ENCODE results near the gene GRK5.

The GRK5 gene

GRCh38 chr10:119388849-119389345 is 181.5 kb downstream of the GRK5 start:
- no peak for DNase-seq

DNA sequence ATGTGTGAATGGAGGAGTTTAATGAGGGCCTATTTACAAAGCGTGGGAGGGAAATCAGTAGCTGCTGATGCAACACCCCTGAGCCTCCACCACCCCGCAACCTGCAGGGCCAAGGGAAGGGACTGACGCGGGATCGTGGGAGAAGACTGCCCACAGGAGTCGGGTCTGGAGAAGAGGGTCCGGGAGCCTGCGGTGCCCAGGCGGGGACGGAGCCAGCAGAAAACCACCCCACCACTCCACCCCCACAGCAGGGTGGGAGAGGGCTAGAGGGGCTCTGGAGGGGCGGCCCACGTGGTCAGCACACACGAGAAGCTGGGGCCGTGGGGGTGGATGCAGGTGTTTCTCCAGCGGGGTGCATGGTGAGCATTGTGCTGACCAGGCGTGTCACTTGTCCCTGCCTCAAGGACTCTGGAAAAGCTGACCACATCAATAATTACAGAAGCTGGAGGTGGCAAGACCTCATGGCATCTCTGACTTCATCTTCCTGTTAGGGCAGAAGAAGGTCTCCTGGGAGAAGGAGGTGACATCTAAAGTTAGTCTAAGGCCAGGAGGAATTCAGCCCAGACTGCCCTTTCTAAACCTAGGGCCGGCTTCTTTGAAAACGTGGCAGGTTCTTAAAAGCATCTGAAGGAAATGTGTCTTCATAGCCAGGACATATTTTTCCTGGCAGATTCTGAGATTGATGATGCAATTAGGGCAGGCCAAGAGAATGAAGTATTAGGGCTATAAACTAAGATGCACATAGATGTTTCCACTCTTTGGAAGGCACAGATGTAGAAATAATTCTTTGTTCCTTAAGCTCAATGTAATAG is 184.3 kb downstream of the GRK5 start:
- DNase-seq = no peak

DNA sequence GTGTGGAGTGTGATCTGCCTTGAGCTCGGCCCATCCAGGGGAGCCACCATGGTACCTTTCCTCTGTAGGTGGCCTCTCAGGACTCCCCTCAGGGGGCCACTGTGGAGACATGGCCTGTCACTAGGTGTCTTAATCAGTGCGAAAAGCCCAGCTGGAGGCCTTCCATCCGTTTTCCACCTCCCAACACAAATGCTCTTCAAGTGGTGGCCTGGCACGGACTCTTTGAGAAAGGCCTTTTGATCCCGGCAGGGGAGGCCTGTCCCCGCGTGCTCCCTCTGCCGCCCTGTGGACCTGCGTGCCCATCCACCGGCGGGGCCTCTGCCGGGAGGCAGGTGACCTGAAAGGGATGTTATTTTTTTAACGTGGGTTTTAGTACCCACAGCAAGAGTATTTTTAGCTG is 185.6 kb downstream of the GRK5 start:
- DNase-seq = no peak

DNA sequence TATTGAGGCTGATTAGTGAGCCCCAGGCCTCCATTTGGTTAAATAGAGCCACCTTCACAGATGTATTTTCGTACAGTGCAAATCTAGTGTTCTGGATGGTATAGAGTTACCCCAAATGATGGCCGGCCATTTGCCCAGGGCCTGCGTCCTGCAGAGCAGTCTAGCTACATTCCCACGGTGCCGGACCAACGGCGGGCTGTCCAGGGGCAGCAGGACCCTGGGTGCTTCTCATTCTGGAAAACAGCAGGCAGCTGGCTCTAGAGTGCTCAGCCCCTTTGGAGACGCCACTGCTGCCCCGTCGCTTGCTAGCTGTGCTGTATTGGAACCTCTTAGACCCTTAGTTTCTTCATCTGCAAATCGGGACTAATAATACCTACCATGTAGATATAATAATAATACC is 186.1 kb downstream of the GRK5 start:
- no peak for DNase-seq

DNA sequence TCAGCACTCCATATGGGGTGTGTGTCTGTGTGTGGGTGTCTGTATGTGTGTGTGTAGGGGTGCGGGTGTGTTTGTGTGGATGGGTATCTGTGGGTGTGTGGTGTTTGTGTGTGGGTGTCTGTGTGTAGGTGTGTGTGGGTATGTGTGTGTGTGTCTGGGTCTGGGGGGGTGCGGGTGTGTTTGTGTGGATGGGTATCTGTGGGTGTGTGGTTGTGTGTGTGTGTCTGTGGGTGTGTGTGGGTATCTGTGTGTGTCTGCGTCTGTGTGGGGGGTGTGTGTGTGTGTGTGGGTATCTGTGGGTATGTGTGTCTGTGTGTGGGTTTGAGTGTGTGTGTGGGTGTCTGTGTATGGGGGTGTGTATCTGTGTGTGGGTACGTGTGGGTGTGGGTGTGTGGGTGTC is 186.5 kb downstream of the GRK5 start:
- DNase-seq = no peak

- DNase-seq = no peak
Observed at GRCh38 chr10:119394657-119395279, 187.4 kb downstream of the GRK5 start.

DNA sequence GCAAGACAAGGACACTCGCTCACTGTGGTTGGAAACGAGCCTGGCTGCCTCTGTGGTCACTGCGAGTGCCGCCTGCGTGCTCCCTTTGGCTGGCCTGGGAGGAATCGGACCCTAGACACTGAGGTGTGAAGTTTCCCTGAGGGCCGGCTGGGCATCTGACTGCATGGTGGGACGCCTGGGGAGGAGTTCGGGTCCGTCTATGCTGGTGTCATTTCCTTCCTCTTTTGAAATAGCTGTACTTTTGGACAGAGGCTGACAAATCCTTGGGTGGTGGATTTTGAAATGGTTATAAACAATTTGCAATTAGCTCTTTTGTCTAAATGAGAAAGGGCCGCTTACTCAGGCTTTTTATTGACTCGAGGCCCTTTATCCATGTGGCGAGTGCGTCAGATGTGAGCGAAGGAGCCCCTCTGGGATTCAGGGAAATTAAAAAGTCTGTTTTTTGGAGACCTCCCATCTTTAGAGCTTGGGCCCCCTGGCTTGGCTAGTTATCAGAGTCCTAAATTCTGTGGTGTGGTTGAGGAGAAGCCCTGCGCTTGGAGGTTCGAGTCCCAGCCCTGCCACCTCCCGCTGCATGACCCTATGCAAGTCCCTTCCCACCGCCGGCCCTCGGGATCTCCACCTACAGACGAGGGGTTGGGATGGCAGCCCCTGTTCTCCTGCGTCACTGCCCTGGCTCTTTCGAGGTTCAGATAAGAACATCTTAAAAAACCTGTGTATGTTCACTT is 188.1 kb downstream of the GRK5 start:
- no peak for DNase-seq

DNA sequence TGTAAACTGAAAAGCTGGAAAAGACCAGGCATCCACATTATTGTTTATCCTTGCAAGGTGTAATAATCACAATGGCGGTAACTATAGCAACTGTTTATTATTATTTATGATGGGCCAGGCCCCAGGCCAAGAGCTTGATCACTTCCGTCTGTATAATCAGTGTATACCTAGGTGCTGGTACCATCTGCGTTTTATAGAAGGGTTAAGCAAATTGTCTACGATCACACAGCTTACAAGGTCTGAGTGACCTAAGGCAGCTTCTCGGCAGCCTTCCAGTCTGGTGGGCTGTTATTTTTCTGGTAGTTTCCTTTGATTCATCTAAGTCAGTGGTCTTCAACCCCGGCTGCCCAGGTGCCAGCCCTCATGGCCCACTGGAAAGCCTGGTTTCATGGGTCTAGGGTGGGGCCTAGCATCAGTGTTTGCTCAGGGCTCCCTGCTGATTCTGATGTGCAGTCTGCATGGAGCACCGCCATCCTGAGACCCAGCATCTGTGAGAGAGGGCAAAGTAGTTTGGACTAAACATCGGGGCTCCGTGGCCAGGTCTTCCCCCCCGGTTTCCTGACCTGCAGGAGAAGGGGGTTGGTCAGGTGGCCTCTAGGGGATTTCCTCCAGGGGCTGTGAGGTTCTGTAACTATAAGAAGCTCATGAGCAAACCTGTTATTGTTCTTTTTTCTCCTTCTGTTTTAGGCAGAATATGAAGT is 188.8 kb downstream of the GRK5 start:
- DNase-seq = no peak

- DNase-seq = no peak
Observed at GRCh38 chr10:119396709-119397071, 189.3 kb downstream of the GRK5 start.

GRCh38 chr10:119397416-119397815 is 190.0 kb downstream of the GRK5 start:
- no peak for DNase-seq

DNA sequence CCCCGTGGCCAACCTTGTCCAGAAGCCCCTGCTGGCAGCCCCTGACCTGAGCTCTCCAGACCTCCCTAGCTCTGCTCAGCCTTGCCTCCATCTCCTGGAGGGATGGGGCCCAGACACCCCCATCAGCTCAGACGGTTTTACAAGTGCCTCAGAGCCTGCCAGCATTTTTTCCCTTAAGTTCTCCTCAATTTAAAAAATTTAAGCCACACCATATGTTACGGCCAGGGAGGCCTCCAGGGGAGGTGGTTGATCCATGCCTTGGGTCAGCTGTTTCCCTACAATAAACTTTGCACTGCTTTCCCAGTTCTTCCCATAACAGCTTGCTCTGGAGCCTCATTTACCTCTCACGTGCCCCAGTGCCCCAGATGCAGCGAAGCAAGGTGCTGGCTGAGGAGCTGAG is 191.6 kb downstream of the GRK5 start:
- no peak for DNase-seq

GRCh38 chr10:119399466-119399865 is 192.1 kb downstream of the GRK5 start:
- no peak for DNase-seq

DNA sequence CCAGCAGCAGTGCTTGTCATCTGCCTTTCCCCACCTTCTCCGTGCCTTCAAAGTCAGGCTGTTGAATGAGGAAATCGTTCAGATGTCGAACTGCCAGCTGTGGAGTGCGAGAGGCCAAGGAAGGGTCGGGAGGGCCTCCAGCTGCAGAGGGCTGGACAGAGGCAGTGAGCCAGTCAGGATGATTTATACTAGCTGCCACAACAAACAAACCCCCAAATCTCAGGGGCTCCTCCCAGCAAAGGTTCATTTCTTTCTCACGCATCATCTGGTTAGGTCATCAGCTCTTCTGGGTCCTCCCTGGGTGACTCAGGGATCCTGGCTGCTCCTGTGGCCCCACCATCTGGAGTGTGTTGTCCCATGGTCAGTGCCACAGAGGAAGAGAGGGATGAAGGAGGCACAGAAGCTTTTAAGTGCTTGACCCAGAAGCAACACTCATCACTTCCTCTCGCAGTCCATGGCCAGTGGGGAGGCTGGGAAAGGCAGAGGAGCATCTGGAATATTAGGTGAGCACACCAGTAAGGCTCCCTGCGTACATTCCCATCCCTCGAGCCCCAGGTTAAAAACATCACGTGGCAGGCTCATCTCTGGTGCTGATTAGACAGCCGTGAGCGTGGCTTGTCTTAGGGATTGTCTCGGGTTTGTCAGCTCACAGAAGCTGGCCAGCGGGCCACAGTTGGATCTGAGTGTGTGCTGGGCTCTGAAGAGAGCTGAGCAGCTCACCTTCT is 194.5 kb downstream of the GRK5 start:
- DNase-seq = no peak

DNA sequence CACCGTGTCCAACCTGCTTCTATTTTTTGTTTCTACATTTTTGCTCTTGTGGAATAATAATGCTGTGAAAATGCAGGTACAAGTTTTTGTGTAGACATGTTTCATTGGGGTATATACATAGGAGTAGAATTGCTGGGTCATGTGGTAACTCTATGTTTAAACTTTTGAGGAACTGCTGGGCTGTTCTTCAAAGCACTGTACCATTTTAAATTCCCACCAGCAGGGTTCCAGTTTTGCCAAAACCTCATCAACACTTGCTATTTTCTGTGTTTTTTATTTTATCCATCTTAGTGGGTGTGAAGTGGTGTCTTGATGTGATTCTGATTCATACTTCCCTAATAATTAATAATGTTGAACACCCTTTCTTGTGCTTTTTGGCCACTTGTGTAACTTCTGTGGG is 196.6 kb downstream of the GRK5 start:
- no peak for DNase-seq

DNA sequence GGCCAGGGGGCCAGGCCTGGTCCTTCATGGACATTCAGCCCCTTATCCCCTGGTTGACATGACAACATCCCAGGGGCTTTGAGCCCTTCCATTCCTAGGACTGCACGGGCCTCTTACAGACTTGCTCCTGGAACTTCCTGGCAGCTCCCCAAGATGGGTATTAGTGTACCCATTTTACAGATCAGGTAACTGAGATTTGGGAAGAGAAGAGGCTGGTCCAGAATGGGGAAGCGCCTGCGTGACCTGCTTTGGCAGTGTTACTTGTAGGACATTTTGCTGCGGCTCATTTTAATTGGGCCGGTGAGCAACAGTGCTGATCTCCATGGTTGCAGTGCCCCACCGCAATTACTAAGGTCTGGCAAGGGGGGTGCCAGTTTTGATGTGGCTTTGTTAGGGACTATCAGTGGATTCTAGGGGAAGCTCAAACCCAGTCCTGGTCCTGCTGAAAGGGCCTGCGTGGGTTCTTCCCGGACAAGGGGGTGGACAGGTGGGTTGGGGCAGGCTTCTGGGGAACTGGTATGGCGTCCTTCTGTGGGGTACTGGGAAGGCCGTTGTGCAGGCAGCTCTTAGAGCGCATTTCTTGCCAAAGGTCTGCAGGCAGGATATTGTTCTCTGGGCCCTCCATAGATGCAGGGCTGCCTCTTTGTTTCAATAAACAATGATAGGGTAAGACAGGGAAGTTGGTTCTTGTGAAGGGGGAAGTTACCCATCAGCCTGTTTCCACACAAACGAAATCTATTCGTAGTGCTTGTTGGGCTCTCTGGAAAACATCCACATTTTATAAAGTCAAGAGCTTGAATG is 197.5 kb downstream of the GRK5 start:
- no peak for DNase-seq

DNA sequence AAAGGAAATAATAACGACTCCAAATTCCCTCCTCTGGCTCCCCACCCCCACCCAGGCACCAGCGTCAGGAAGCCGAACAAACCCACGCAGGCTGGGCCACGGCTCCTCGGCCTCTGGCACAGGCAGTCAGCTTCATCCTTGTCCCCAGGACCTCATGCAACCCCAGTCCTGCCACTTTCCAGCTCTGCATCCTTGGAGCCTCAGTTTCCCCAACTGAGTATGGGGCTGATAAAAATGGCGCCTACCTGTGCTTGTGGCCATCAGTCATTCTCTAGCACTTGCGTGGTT is 198.1 kb downstream of the GRK5 start:
- no peak for DNase-seq

- DNase-seq = no peak
Observed at GRCh38 chr10:119406137-119406536, 198.8 kb downstream of the GRK5 start.

GRCh38 chr10:119406601-119407253 is 199.4 kb downstream of the GRK5 start:
- DNase-seq = no peak

DNA sequence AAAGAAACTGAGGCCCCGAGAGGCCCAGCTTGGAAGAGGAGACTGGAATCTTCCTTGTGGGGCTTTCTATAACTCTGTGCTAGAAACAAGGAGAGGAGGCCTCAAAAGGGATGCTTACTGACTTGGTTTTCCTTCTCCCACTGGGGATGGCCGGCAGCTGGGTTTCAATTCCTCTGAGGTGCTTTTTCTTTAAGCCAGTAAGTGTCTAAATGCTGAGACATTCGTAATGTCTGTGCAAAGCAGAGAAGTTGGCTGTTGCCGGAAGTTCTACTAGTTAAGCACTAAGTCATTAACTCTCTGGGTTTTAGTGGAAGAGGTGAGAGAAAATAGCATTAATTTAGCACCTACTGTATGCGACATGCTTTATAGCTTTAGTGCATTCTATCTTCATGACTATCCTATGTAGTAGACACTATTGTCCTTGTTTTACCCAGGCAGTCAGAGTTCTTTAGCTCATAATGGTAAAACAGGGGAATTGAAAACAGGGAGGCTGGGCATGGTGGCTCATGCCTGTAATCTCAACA is 199.9 kb downstream of the GRK5 start:
- no peak for DNase-seq

DNA sequence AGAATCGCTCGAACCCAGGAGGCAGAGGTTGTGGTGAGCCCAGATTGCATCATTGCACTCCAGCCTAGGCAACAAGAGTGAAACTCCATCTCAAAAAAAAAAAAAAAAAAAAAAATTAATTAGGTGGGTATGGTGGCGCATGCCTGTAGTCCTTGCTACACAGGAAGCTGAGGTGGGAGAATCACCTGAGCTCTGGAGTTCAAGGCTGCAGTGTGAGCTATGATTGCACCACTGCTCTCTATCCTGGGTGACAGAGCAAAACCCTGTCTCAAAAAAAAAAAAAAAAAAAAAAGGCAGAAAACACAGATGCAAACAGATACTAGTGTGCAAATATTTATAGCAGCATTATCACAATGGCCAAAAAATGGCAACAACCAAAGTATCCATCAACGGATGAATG is 200.7 kb downstream of the GRK5 start:
- DNase-seq = no peak

- DNase-seq = no peak
Observed at GRCh38 chr10:119408969-119409371, 201.6 kb downstream of the GRK5 start.

All from stimulated activated CD4-positive, alpha-beta T cell treated with anti-CD3 and anti-CD28 coated beads, Interleukin-2, amount 100 ng/mL, for 24 hours (primary cell).